ENCODE data around the gene KCNJ5.

- peak; percentile 46 to 81 (median 59) for TF ChIP-seq CTCF (IDR thresholded peaks at IDR 0.05)
- TF ChIP-seq POLR2A (IDR thresholded peaks at IDR 0.05), result no peak
Measured at GRCh38 chr11:128956401-128957201, 65.4 kb downstream of the KCNJ5 start.

Data from uterus (tissue), 2 donors.